Effector memory CD4-positive, alpha-beta T cell (primary cell): ENCODE data around the gene FARS2.

Experiments
- DNase-seq, 3 donors: peaks; one replicate each; pipeline ENCODE4 v3.0.0-alpha.2; 2020
- H3K27ac ChIP-seq: 2 replicates; pipeline ENCODE4 v1.7.0; 2013; ENCODE audit warnings: mild to moderate bottlenecking, low read length, moderate library complexity; ENCODE audit not compliant: insufficient read depth, poor library complexity, severe bottlenecking
- H3K27me3 ChIP-seq: replicated peaks from 2 replicates; pipeline ENCODE4 v1.7.0; 2013; ENCODE audit warnings: mild to moderate bottlenecking, low read length; ENCODE audit not compliant: insufficient read depth, control insufficient read depth, poor library complexity, severe bottlenecking
- H3K36me3 ChIP-seq: 2 replicates; pipeline ENCODE4 v1.7.0; 2013; ENCODE audit warnings: mild to moderate bottlenecking, low read length, moderate library complexity; ENCODE audit not compliant: control insufficient read depth, insufficient read depth
- H3K4me1 ChIP-seq: 2 replicates; pipeline ENCODE4 v1.7.0; 2013; ENCODE audit warnings: low read length, mild to moderate bottlenecking; ENCODE audit not compliant: control insufficient read depth, insufficient read depth, poor library complexity, severe bottlenecking
- H3K4me3 ChIP-seq: 2 replicates; pipeline ENCODE4 v1.7.0; 2013; ENCODE audit warnings: low read length, low read depth, mild to moderate bottlenecking; ENCODE audit not compliant: insufficient read depth, poor library complexity, severe bottlenecking
- H3K9me3 ChIP-seq: 2 replicates; pipeline ENCODE4 v1.7.0; 2013; ENCODE audit warnings: mild to moderate bottlenecking, low read length, moderate library complexity; ENCODE audit not compliant: control insufficient read depth

FARS2 gene

DNA sequence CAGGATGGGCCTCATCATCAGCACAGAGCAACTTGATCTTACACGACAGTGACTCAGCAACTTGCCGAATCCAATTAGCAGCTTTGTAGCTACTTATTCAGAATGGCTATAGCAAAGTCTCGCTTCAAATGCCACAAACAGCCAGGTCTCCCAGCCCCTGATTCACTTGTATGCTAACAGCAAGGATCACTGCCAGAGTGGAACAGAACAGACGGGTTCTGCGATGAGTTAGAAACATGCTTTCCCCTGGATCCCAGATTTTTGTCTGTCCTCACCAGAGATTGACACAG, 491.0 kb downstream of the FARS2 start:
- no peaks in the 10 kb centered on the region for H3K36me3 ChIP-seq
- peaks cover 8% of the 10 kb centered on the region for H3K9me3 ChIP-seq
- H3K27me3 ChIP-seq: no peaks in the 10 kb centered on the region
- no peak overlapping the region for H3K27ac ChIP-seq
- H3K4me3 ChIP-seq: no peak overlapping the region
- DNase-seq: no peak
- H3K4me1 ChIP-seq: no peaks in the 10 kb centered on the region

DNA sequence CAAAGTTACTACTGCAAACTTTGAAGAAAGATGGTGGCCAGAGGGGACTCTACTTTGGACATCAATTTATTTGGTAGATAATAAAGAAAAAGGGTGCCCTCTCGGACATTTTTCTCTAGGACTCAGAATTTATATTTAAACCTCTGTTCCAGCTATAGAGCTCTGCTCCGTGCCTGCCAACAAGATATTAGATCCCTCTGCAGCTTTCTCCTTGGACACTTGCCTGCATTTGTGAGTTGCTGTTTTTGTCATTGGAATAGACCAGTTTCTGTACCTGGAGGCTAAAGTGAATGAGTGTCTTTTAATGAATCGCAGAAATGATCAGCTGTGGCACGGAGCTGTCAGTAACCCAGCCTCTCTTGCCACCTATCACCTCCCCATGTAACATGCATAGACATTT, 491.9 kb downstream of the FARS2 start:
- Histone ChIP-seq H3K27me3 (no peaks in the 10 kb centered on the region), H3K9me3 (peaks cover 8% of the 10 kb centered on the region), H3K36me3 (no peaks in the 10 kb centered on the region), H3K4me1 (no peaks in the 10 kb centered on the region), H3K27ac (no peak overlapping the region), H3K4me3 (no peak overlapping the region)
- DNase-seq: no peak

DNA sequence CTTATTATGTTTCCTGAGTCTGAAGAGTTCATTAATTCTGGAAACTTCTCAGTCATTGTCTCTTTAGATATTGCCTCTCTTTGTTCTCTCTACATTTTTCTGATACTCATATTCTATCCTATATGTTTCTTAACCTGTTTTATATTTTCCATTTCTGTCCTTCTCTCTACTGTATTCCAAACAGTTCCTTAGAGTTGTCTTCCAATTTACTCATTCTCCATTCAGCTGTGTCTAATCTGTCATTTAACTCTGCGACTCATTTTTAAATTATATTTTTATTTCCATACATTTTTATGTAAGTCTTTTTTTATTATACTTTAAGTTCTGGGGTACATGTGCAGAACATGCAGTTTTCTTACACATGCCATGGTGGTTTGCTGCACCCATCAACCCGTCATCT, 493.6 kb downstream of the FARS2 start:
- H3K27ac ChIP-seq: no peak overlapping the region
- no peak for DNase-seq
- H3K4me1 ChIP-seq: no peaks in the 10 kb centered on the region
- no peak overlapping the region for H3K4me3 ChIP-seq
- no peaks in the 10 kb centered on the region for H3K27me3 ChIP-seq
- H3K36me3 ChIP-seq: no peaks in the 10 kb centered on the region
- H3K9me3 ChIP-seq: peaks cover 8% of the 10 kb centered on the region

DNA sequence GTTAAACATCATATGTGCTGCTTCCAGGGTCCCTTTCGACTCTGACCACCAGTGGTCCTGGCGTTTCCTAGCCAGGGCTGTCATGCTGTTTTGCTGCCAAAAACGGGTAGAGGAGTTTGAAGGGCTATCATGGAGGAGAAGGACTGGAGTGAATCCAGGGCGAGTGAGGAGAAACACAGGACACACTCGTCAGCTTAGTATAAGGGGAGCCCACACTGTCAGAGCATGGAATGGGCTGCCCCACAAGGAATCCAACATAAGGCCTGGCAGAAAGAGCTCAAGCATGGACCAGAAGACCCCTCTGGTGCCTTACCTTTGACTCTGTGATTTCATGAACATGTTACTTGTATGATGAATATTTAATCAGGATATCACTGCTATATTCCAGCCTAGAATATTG, 498.3 kb downstream of the FARS2 start:
- no peak overlapping the region for H3K27ac ChIP-seq
- H3K27me3 ChIP-seq: no peaks in the 10 kb centered on the region
- peaks cover 2% of the 10 kb centered on the region for H3K9me3 ChIP-seq
- H3K36me3 ChIP-seq: no peaks in the 10 kb centered on the region
- H3K4me3 ChIP-seq: no peak overlapping the region
- H3K4me1 ChIP-seq: no peaks in the 10 kb centered on the region
- DNase-seq: no peak

DNA sequence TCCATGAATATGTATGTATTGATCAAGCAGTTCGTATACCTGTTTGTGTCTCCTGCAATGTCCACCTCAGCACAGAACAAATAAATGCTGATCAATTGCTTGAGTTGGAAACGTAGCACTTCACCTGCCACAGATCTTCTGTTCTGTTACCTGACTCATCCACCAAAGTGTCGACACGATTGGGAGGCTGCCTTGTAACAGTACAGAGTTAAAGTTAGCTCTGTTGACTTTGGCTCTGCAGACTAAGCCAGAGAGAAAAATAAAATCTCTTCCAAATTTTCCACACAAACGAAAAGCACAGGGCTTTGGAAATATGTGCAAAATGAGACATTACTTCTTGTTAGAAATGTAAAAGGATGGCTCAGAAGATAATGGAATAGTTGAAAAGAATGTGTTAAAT, 500.1 kb downstream of the FARS2 start:
- H3K36me3 ChIP-seq: no peaks in the 10 kb centered on the region
- H3K4me1 ChIP-seq: no peaks in the 10 kb centered on the region
- no peak overlapping the region for H3K27ac ChIP-seq
- no peak overlapping the region for H3K4me3 ChIP-seq
- DNase-seq: no peak
- no peaks in the 10 kb centered on the region for H3K9me3 ChIP-seq
- H3K27me3 ChIP-seq: no peaks in the 10 kb centered on the region

DNA sequence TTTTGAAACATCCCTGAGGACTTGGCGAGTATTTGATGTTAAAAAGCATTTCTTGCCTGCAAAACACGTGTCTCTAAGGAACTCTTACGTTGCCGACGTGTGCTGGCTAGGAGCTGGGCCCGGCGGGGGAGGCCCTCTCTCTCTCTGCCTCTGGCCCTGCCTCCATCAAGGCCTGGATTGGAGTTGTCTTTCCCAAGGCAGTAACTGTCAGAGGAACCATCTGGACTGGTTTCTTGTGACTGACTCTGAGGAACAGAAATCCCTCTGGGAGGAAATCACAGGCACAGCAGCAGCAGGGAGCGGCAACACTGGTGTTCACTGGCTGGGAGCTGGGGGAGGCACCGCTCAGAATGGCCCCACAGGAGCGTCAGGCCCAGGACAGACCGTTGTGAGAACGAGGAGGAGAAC, 501.3 kb downstream of the FARS2 start:
- Histone ChIP-seq H3K27me3 (no peaks in the 10 kb centered on the region), H3K36me3 (no peaks in the 10 kb centered on the region), H3K4me3 (no peak overlapping the region), H3K4me1 (no peaks in the 10 kb centered on the region), H3K9me3 (no peaks in the 10 kb centered on the region), H3K27ac (no peak overlapping the region)
- no peak for DNase-seq

DNA sequence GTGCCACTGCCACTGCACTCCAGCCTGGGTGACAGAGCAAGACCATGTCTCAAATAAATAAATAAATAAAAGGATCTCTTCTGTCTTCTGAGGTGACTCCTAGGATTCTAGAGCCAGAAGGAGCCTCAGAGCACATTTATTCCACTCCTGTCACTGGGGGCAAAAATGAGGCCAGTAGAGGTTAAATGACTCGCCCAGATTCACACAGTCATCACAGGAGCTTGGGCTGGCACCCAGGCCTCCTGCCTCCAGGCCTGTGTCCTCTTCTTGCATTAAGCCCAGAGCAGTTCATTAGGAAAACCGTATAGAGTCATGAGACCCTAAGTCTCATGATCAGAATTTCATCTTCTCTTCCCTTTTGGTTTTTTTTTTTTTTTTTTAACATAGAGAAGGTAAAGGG, 502.1 kb downstream of the FARS2 start:
- DNase-seq: no peak
- Histone ChIP-seq H3K9me3 (no peaks in the 10 kb centered on the region), H3K4me1 (no peaks in the 10 kb centered on the region), H3K36me3 (peaks cover 2% of the 10 kb centered on the region), H3K4me3 (no peak overlapping the region), H3K27me3 (no peaks in the 10 kb centered on the region), H3K27ac (no peak overlapping the region)

DNA sequence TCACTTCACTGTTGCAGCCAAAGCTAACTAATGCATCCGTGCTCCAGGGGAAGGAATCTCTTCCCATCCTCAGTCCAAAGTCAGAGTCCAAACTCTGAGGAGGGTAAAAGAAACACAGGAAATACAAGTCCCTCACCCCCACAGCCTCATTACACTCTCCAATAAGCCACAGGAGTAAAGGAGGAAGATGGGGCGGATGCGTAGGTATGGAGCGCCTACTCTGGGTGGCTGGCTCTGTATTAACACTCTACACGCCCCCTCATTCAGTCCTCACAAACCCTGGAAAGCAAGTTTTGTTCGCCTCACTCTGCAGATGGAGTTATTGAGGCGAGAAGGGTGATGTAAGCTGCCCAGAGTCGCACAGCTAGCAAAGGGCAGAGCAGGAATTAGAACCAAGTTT, 502.6 kb downstream of the FARS2 start:
- no peak for DNase-seq
- Histone ChIP-seq H3K4me1 (no peaks in the 10 kb centered on the region), H3K36me3 (peaks cover 2% of the 10 kb centered on the region), H3K4me3 (no peak overlapping the region), H3K9me3 (no peaks in the 10 kb centered on the region), H3K27me3 (no peaks in the 10 kb centered on the region), H3K27ac (no peak overlapping the region)

DNA sequence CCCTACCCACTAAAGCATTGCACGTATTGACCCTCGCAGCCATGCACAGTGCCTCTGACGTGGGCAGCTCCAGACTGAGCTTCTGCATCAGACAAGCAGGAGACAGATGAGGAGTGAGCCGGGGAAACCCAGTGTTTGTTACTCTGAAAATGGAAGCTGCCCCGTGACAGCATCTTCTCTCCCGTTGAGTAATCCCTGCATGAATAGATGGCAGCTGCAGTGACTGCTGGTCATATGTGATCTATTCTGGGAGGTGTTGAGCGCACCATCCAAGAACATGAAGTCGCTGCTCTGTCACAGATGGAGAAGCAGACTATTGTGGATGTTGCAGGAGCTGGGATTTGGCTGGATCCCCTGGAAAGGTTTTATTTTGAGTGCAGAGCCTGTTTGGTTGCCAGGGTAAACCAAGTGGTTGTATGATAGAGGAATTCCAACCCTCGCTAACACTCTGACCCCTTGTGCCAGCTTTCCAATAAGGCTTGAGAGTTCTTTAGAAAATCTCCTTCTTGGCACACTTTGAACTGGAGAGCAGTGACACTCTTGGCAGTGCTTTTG, 503.2 kb downstream of the FARS2 start:
- H3K27me3 ChIP-seq: no peaks in the 10 kb centered on the region
- H3K27ac ChIP-seq: no peak overlapping the region
- peaks cover 2% of the 10 kb centered on the region for H3K36me3 ChIP-seq
- H3K9me3 ChIP-seq: no peaks in the 10 kb centered on the region
- H3K4me3 ChIP-seq: no peak overlapping the region
- no peaks in the 10 kb centered on the region for H3K4me1 ChIP-seq
- DNase-seq: no peak

DNA sequence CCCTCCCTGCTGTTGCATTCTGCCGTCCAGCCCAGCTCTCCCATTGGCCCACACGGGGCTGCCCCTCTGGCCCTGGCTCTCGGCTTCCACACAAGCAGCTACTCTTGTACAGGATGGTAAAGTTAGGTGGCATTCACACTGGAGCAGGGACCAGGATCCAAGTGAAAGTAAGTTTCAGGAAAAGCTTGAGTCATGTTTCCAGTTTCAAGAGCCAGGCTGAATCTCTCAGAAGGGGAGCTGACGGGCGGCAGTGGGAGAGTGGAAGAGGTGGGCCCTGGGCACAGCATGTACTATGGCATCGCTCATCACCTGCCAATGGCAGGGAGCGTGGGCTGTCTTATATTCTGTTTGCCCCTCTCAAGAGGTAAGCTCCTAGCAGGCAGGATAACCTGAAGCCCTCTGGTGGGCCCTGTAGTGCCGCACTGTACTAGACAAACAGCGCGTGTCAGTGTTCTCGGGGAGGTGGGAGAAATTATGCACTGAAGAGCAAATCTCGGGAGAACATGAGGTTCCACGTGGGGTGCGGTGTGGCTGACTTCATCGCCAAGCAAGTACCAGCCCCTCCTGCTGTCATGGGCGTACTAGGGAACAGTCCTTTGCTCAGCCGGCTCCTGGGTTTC, 503.9 kb downstream of the FARS2 start:
- Histone ChIP-seq H3K27ac (no peak overlapping the region), H3K4me3 (no peak overlapping the region), H3K9me3 (no peaks in the 10 kb centered on the region), H3K36me3 (peaks cover 2% of the 10 kb centered on the region), H3K4me1 (no peaks in the 10 kb centered on the region), H3K27me3 (no peaks in the 10 kb centered on the region)
- DNase-seq: no peak
